Right lobe of liver (tissue), 6 donors: ENCODE measurements around the gene CLEC4A. TPM values are rescaled to one million over a fixed set of nuclear protein-coding genes. Genes with fewer than 3 reads are reported as not detected.
"Not testable (repeated sequence)": the region's sequence is repeated elsewhere in the genome, so short reads cannot be mapped to it uniquely, and the experiment has no call there.

Experiments
- ATAC-seq, 4 donors: fragments of 200-7000 bp; cut with Tn5 transposase; one replicate each; pipeline ENCODE4 v1.9.1; 2020; ENCODE audit warnings: mild to moderate bottlenecking in 4 of 4, moderate library complexity in 4 of 4
- DNase-seq, 3 donors: peaks; one replicate each; pipeline ENCODE4 v3.0.0-alpha.2; 2020
- H3K27ac ChIP-seq, 3 donors: fragments of 200-600 bp; one replicate each; pipeline ENCODE4 v1.8.0; 2022
- H3K27me3 ChIP-seq, 2 donors: fragments of 200-600 bp; one replicate each; pipeline ENCODE4 v1.8.0; 2022
- H3K36me3 ChIP-seq, 4 donors: fragments of 200-600 bp; sonication (generic) in 1 of 4; one replicate each; pipeline versions ENCODE4 v1.5.1 to v1.8.0; 2017 to 2022; ENCODE audit warnings: control low read depth in 1 of 4
- H3K4me1 ChIP-seq, 4 donors: fragments of 200-600 bp; sonication (generic) in 1 of 4; one replicate each; pipeline versions ENCODE4 v1.5.1 to v1.8.0; 2017 to 2022; ENCODE audit warnings: control low read depth in 1 of 4
- H3K4me3 ChIP-seq, 3 donors: fragments of 200-600 bp; one replicate each; pipeline ENCODE4 v1.8.0; 2022
- H3K9me3 ChIP-seq, 4 donors: fragments of 200-600 bp; sonication (generic) in 1 of 4; one replicate each; pipeline versions ENCODE4 v1.5.1 to v1.8.0; 2017 to 2022; ENCODE audit warnings: control low read depth in 1 of 4
- POLR2A ChIP-seq: fragments of 450-650 bp; IDR thresholded peaks from one replicate; pipeline ENCODE4 v1.6.1; 2017; ENCODE audit warnings: antibody characterized with exemption, mild to moderate bottlenecking
- WGBS: methylation state at CpG from one replicate; pipeline ENCODE4 v1.1.6; 2018; ENCODE audit warnings: low coverage, low lambda C conversion rate; ENCODE audit not compliant: insufficient coverage; ENCODE audit errors: missing lambda C conversion rate; 5-methylcytosine and 5-hydroxymethylcytosine counted together
- intact Hi-C, 2 donors: fragments of 100-400 bp; cut with DNase I; formaldehyde crosslinking; loops; one replicate each; pipeline versions ENCODE4 v1.11.2 to v1.14.1; 2022
- total RNA-seq, 6 experiments: library from RNA; depleted of rRNA in 2 of 6; stranded (reverse); fragments of >200 nt in 2 of 6; fragmentation: NEBNext Ultra II Directional in 3 of 6; extraction: Animal tissue kit (Norgen Biotek cat#: 25700) in 3 of 6; gene quantifications; one replicate each; pipeline versions ENCODE4 v1.1.0 to v1.2.4, GENCODE V29; 2016 to 2023
- TF ChIP-seq, protein P1 (sequence below), 4 donors: fragments of 200-600 bp in 3 of 4; fragments of 450-650 bp in 1 of 4; IDR thresholded peaks; one replicate each; pipeline versions ENCODE4 v1.5.1 to v1.8.0; 2016 to 2022; ENCODE audit warnings: antibody characterized with exemption in 4 of 4, mild to moderate bottlenecking in 2 of 4
- donor health status: DM: no; HTN: yes; CAD: no.
- donor health status: DM: no; HTN: no; CAD: no.
- donor health status: DM: no; HTN: no; CAD: no.
- donor health status: DM: no; HTN: yes; CAD: no.
- donor health status: DM: no; HTN: yes; CAD: no.

Gene CLEC4A
- total RNA-seq, 6 experiments from 2014 or later = 0.25 to 1.3 (median 0.63) TPM; not detected in 1

DNA sequence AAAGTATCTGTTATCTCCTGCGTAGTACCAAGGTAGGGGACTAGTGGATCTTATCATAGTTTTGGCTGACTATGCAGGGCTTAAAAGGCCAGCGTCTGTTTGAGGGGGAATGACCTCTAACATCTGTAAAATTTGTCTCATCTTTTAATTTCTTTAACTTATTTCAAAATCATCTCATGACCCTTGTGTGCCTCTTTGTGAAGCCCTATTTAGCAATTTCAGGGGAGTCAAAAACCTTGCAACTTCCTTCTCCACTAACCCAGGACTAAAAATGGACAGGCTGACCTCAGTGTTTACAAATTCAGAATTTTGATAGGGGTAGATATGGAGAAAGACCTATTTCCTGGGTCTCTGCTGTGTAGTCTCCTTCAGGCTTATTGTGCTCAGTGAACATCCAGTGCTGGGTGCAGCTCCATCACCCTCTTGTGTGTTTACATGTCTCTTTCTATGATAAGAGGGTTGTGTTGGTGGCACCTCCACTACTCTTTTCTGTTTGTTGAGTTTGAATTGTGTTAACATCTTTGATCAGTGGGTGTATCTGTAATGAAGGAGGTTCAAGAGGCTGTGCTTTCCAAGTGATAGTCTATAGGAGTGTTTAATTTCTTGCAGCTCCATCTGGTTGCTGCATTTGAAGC is 27.0 kb upstream of the CLEC4A start:
- no peaks in the 10 kb centered on the region for H3K9me3 ChIP-seq
- H3K36me3 ChIP-seq = peaks cover 9 to 54% (median 32%) of the 10 kb centered on the region in 4 donors
- H3K27ac ChIP-seq = no peak overlapping the region
- H3K4me3 ChIP-seq = no peak overlapping the region
- intact Hi-C loops = no loop called here
- TF ChIP-seq, protein P1, sequence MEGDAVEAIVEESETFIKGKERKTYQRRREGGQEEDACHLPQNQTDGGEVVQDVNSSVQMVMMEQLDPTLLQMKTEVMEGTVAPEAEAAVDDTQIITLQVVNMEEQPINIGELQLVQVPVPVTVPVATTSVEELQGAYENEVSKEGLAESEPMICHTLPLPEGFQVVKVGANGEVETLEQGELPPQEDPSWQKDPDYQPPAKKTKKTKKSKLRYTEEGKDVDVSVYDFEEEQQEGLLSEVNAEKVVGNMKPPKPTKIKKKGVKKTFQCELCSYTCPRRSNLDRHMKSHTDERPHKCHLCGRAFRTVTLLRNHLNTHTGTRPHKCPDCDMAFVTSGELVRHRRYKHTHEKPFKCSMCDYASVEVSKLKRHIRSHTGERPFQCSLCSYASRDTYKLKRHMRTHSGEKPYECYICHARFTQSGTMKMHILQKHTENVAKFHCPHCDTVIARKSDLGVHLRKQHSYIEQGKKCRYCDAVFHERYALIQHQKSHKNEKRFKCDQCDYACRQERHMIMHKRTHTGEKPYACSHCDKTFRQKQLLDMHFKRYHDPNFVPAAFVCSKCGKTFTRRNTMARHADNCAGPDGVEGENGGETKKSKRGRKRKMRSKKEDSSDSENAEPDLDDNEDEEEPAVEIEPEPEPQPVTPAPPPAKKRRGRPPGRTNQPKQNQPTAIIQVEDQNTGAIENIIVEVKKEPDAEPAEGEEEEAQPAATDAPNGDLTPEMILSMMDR (IDR thresholded peaks at IDR 0.05) = no peak
- no peak for TF ChIP-seq POLR2A
- peak in 2 of 4 donors; percentile 55 to 59 for ATAC-seq
- H3K27me3 ChIP-seq = no peaks in the 10 kb centered on the region
- H3K4me1 ChIP-seq = no peaks in the 10 kb centered on the region
- no peak for DNase-seq
- WGBS = no CpG with 5 or more reads among the region's 2 CpGs

DNA sequence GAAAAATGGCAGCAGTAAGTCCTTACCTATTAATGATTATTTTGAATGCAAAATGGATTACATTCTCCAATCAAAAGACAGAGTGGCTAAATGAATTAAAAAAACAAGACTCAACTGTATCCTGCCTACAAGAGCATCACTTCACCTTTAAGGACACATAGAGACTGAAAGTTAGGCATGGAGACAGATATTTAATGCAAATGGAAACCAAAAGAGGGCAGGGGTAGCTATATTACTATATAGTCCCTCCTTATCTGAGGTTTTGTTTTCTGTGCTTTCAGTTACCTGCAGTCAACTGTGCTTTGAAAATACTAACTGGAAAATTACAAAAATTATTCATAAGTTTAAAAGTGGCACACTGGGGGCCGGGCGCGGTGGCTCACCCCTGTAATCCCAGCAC is 24.2 kb upstream of the CLEC4A start:
- no peaks in the 10 kb centered on the region for H3K9me3 ChIP-seq
- no peak for TF ChIP-seq POLR2A
- TF ChIP-seq, protein P1 (IDR thresholded peaks at IDR 0.05) = no peak
- no peaks in the 10 kb centered on the region for H3K4me1 ChIP-seq
- WGBS = 100% methylated on average over 3 of the region's 3 CpGs
- no peak for ATAC-seq
- DNase-seq = no peak
- intact Hi-C loops = no loop called here
- no peaks in the 10 kb centered on the region for H3K27me3 ChIP-seq
- no peak overlapping the region for H3K27ac ChIP-seq
- H3K4me3 ChIP-seq = no peak overlapping the region
- H3K36me3 ChIP-seq = peaks cover 2 to 26% (median 12%) of the 10 kb centered on the region in 4 donors

DNA sequence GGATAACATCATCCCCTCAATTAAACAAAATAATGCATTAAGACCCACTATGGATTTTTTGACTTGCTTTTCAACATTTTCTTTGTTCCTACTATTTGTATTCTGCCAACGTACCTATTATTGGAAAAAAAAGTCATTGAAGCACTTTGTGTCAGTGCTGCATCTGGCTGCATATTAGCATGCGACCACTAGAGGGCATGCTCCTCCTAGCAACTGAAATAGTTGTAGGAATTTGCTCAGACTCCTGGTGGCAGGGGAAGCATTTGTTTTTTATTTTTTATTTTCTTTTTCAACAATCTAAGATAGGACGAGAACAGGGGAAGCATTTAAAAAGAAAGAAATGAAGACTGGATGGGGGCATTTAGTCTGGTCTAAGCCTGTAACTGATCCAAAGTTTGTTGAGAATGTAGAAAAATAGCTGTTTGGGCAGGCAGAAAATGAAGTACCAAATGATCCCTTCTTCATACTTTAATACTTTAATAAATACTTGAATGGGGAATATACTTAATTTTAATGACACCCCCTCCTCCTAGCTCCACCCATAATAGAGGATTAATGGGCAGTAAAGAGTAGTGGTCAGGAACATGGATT is 14.5 kb upstream of the CLEC4A start:
- intact Hi-C loops = no loop called here
- H3K9me3 ChIP-seq = no peaks in the 10 kb centered on the region
- no peaks in the 10 kb centered on the region for H3K27me3 ChIP-seq
- no peak for TF ChIP-seq POLR2A
- TF ChIP-seq, protein P1 (IDR thresholded peaks at IDR 0.05) = peak; percentile 97 to 98 (median 97)
- WGBS = 0% methylated on average over 3 of the region's 3 CpGs
- H3K36me3 ChIP-seq = no peaks in the 10 kb centered on the region
- no peak overlapping the region for H3K4me3 ChIP-seq
- peaks cover 0 to 4% (median 0%) of the 10 kb centered on the region in 4 donors for H3K4me1 ChIP-seq
- H3K27ac ChIP-seq = no peak overlapping the region
- ATAC-seq = peak; percentile 86 to 94 (median 91)
- peak; percentile 61 to 67 (median 64) for DNase-seq

DNA sequence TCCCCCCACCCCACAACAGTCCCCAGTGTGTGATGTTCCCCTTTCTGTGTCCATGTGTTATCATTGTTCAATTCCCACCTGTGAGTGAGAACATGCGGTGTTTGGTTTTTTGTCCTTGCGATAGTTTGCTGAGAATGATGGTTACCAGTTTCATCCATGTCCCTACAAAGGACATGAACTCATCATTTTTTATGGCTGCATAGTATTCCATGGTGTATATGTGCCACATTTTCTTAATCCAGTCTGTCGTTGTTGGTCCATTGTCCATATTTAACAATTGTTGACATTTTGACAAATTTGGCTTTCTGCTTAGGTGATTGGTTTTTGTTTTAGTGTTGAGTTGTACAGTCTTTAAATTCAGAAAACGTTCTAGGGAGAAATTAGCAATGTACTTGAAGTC is 10.3 kb upstream of the CLEC4A start:
- 91% methylated on average over 4 of the region's 4 CpGs for WGBS
- H3K27ac ChIP-seq, H3K4me3 ChIP-seq, ATAC-seq, H3K36me3 ChIP-seq, DNase-seq, H3K9me3 ChIP-seq, intact Hi-C loops, H3K4me1 ChIP-seq, H3K27me3 ChIP-seq: not testable (repeated sequence)

DNA sequence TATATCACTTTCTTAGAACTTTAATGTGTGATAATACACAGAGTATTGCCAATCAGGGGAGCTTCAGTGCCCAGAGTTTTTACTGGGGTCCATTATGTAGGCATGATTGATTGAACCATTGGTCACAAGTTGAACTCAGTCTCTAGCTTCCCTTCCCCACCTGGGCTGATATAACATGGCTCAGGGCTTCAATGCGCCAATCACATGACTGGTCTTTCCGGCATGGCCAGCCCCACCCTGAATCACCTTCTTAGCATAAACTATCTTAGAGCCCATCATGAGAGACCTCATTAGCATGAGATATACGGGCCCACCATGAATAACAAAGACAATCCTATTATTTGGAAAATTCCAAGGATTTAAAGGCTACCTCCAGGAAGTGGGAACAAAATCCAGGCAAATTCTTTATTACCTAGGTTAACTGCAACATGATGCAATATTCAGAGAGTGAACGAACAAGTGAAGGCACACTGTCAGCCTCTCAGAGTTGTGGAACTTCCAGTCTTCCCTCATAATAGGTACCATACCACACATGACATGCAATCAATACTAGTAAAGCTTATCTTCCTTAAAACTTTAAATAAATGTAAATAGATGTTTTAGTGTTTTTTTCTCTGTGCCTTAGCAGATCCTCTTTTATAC is 3.2 kb upstream of the CLEC4A start:
- TF ChIP-seq POLR2A = no peak
- TF ChIP-seq, protein P1 (IDR thresholded peaks at IDR 0.05) = no peak
- WGBS = 93% methylated on average over 4 of the region's 4 CpGs
- intact Hi-C loops = no loop called here
- Histone ChIP-seq H3K9me3 (no peaks in the 10 kb centered on the region), H3K4me3 (no peak overlapping the region), H3K36me3 (no peaks in the 10 kb centered on the region), H3K4me1 (no peaks in the 10 kb centered on the region), H3K27me3 (no peaks in the 10 kb centered on the region), H3K27ac (no peak overlapping the region)
- ATAC-seq = no peak
- no peak for DNase-seq
